ENCODE measurements around the gene AMOT. TPM values are rescaled to one million over a fixed set of nuclear protein-coding genes. Genes with fewer than 3 reads are reported as not detected.

Gene AMOT
- total and polyA plus RNA-seq, 2 of the 4 experiments (the other 2 are of a cell fraction) = 4.7 to 9.1 TPM

DNA sequence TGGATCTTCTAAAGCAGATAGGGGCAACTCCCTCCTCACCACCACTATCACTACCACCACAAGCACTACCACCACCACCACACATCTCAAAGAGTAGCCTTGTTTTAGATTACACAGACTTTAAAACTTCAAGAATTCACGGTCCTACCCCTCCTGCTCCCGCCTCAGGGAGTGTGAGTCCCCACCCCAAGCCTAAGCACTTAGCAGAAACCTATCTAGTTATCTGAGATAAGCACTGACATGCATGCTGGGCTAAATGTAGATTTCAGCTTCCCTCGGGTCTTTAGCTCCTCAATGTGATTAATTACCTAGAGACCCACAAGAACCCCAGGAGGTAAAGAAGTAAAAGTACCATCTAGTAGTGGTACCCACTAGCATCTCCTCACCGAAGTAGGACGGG, 775 bp downstream of the AMOT start:
- in situ Hi-C loops (cut with MboI; ENCODE audit: low sequenced_read_pairs) = loop anchor here (25.0 kb wide), 1 partner anchor 1153 kb away; the partner anchor contains the start of gene ALG13
- peak overlapping the region; percentile 37; the same call in 1 of the 2 replicates for H3K23ac ChIP-seq (ENCODE audit: low read depth, low read length)

More for the DNA sequence above, 775 bp downstream of the AMOT start:
- Histone ChIP-seq H3K14ac (replicated peaks; ENCODE audit: low read depth, low read length) (0 out of 2 replicates have a peak overlapping the region, but pooled peaks have one; percentile 45), H2AK5ac (ENCODE audit: low read depth, low read length) (no peak overlapping the region), H2BK15ac (ENCODE audit: low read depth, low read length) (no peak overlapping the region), H3K4ac (ENCODE audit: low read depth, low read length) (no peak overlapping the region), H3K56ac (ENCODE audit: extremely low read depth, insufficient read depth, low read length) (no peak overlapping the region), H3K4me2 (ENCODE audit: low read depth, low read length) (peak overlapping the region; percentile 48), H2AK9ac (replicated peaks; ENCODE audit: low read depth, low read length, poor library complexity) (no peak overlapping the region), H3K27me3 (ENCODE audit: control insufficient read depth, insufficient read depth, low read length) (no peaks in the 10 kb centered on the region; the same call in 1 of the 2 replicates), H3K4me3 (ENCODE audit: insufficient read depth, low read depth, low read length) (peak overlapping the region; percentile 76), H2AFZ (replicated peaks; ENCODE audit: low read length, poor library complexity) (peak overlapping the region; percentile 94), H3K27ac (ENCODE audit: insufficient read depth, low read length) (no peak overlapping the region), H3K79me1 (ENCODE audit: low read depth in 1 of 2, low read length in 2 of 2) (peaks cover 4% of the 10 kb centered on the region in 2 experiments; a peak in 2 of 4 replicates), H3K9me3 (ENCODE audit: control insufficient read depth, insufficient read depth, low read length) (no peaks in the 10 kb centered on the region), H3K9me1 (ENCODE audit: insufficient read depth, low read length) (no peaks in the 10 kb centered on the region), H4K20me1 (ENCODE audit: insufficient read depth, low read length) (no peaks in the 10 kb centered on the region), H3K9ac (ENCODE audit: low read depth, low read length) (peak overlapping the region; percentile 64), H4K5ac (ENCODE audit: low read depth, low read length) (no peak overlapping the region), H4K8ac (ENCODE audit: low read depth in 2 of 2, low read length in 2 of 2) (no peak overlapping the region), H3K18ac (ENCODE audit: low read depth, low read length) (no peak overlapping the region), H2BK20ac (ENCODE audit: low read depth, low read length) (no peak overlapping the region), H3K36me3 (ENCODE audit: control insufficient read depth, insufficient read depth, low read length) (no peaks in the 10 kb centered on the region), H3K4me1 (ENCODE audit: control insufficient read depth, insufficient read depth, low read length) (peaks cover 3% of the 10 kb centered on the region), H2BK5ac (ENCODE audit: low read depth, low read length, poor library complexity, severe bottlenecking) (no peak overlapping the region), H4K91ac (ENCODE audit: insufficient read depth, low read depth, low read length) (no peak overlapping the region), H2BK120ac (ENCODE audit: low read depth, low read length) (no peak overlapping the region; the same call in 1 of the 2 replicates)
- ATAC-seq (ENCODE audit: low read depth) (no peak), DNase-seq (no peak)
- BruUV-seq (replicated peaks) = no TSS peak
- ChIA-PET POLR2A (ENCODE audit: unreplicated experiment) (no interaction called here), CTCF (no interaction called here)
- dilution Hi-C loops (cut with HindIII; ENCODE audit: low sequenced_read_pairs, unreplicated experiment) = no loop called here
- intact Hi-C loops (cut with micrococcal nuclease) = loop anchor here (2.0 to 10.0 kb wide), 2 partner anchors 21 to 185 kb away; no protein-coding TSS in a partner anchor
- TF ChIP-seq FOS (IDR thresholded peaks at IDR 0.05; ENCODE audit: low read depth, low read length) (no peak), SMC3 (IDR thresholded peaks at IDR 0.05; ENCODE audit: low read depth, low read length) (no peak), CHD1 (IDR thresholded peaks at IDR 0.05; ENCODE audit: low read depth, low read length) (no peak), POLR2A (IDR thresholded peaks at IDR 0.05; ENCODE audit: low read depth, low read length) (no peak), RAD21 (IDR thresholded peaks at IDR 0.05; ENCODE audit: low read length) (no peak), RCOR1 (IDR thresholded peaks at IDR 0.05; ENCODE audit: insufficient replicate concordance, low read length) (no peak), BHLHE40 (IDR thresholded peaks at IDR 0.05; ENCODE audit: low read depth, low read length) (no peak), MAFK (IDR thresholded peaks at IDR 0.05; ENCODE audit: low read depth, low read length) (no peak), MXI1 (IDR thresholded peaks at IDR 0.05; ENCODE audit: borderline replicate concordance, low read depth, low read length) (no peak), CEBPB (IDR thresholded peaks at IDR 0.05; ENCODE audit: low read depth, low read length) (no peak), NFE2L2 (IDR thresholded peaks at IDR 0.05; ENCODE audit: low read depth, low read length) (no peak), RFX5 (IDR thresholded peaks at IDR 0.05; ENCODE audit: low read depth, low read length) (no peak), MAZ (IDR thresholded peaks at IDR 0.05; ENCODE audit: borderline replicate concordance, low read depth, low read length) (no peak)
- TF ChIP-seq, protein P1, sequence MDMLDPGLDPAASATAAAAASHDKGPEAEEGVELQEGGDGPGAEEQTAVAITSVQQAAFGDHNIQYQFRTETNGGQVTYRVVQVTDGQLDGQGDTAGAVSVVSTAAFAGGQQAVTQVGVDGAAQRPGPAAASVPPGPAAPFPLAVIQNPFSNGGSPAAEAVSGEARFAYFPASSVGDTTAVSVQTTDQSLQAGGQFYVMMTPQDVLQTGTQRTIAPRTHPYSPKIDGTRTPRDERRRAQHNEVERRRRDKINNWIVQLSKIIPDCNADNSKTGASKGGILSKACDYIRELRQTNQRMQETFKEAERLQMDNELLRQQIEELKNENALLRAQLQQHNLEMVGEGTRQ (IDR thresholded peaks at IDR 0.05; ENCODE audit: low read depth, low read length) = no peak
- TF ChIP-seq, protein P2, sequence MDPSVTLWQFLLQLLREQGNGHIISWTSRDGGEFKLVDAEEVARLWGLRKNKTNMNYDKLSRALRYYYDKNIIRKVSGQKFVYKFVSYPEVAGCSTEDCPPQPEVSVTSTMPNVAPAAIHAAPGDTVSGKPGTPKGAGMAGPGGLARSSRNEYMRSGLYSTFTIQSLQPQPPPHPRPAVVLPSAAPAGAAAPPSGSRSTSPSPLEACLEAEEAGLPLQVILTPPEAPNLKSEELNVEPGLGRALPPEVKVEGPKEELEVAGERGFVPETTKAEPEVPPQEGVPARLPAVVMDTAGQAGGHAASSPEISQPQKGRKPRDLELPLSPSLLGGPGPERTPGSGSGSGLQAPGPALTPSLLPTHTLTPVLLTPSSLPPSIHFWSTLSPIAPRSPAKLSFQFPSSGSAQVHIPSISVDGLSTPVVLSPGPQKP (IDR thresholded peaks at IDR 0.05; ENCODE audit: borderline replicate concordance, low read depth, low read length) = no peak
- TF ChIP-seq, protein P3, sequence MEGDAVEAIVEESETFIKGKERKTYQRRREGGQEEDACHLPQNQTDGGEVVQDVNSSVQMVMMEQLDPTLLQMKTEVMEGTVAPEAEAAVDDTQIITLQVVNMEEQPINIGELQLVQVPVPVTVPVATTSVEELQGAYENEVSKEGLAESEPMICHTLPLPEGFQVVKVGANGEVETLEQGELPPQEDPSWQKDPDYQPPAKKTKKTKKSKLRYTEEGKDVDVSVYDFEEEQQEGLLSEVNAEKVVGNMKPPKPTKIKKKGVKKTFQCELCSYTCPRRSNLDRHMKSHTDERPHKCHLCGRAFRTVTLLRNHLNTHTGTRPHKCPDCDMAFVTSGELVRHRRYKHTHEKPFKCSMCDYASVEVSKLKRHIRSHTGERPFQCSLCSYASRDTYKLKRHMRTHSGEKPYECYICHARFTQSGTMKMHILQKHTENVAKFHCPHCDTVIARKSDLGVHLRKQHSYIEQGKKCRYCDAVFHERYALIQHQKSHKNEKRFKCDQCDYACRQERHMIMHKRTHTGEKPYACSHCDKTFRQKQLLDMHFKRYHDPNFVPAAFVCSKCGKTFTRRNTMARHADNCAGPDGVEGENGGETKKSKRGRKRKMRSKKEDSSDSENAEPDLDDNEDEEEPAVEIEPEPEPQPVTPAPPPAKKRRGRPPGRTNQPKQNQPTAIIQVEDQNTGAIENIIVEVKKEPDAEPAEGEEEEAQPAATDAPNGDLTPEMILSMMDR (conservative IDR thresholded peaks at IDR 0.05; ENCODE audit: low read depth, low read length) = no peak
- 24% methylated on average over 2 of the region's 5 CpGs; no CpG with 5 or more reads in 1 of the 2 experiments for WGBS, 2 experiments (ENCODE audit: extremely low coverage in 2 of 2, insufficient read length in 1 of 2)
